GM12872 (cell line): ENCODE measurements around the gene PKD2L1.

Experiments used
- TF ChIP-seq, protein P1 (sequence below): IDR thresholded peaks from 3 replicates; pipeline ENCODE4 v1.5.1; 2011; ENCODE audit warnings: low read depth, mild to moderate bottlenecking, low read length, moderate library complexity; ENCODE audit not compliant: insufficient read depth

The PKD2L1 gene

DNA sequence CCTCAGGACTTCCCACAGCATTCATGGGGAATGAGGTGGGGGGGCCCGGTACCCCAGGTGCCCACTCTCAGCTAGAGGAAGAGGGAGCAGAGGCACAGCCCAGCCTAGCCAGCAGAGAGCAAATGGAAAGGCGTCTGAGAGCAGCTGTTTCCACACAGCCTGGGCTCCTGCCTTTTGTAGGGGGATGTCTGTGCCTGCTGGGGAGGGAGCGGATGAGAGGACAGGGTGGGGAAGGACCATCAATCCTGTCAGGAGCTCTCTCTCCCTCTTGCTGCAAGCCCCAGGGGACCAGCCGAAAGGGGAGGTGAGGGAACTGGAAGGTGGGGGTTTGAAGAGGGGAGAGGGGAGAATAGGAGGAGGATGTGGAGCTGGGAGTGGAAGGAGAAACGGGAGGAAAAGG, at the start of gene PKD2L1:
PKD2L1 (minus strand) TSS at position 150 of the 400 bp plus-strand sequence; CDS start at position 25, 125 bp downstream.
- TF ChIP-seq, protein P1, sequence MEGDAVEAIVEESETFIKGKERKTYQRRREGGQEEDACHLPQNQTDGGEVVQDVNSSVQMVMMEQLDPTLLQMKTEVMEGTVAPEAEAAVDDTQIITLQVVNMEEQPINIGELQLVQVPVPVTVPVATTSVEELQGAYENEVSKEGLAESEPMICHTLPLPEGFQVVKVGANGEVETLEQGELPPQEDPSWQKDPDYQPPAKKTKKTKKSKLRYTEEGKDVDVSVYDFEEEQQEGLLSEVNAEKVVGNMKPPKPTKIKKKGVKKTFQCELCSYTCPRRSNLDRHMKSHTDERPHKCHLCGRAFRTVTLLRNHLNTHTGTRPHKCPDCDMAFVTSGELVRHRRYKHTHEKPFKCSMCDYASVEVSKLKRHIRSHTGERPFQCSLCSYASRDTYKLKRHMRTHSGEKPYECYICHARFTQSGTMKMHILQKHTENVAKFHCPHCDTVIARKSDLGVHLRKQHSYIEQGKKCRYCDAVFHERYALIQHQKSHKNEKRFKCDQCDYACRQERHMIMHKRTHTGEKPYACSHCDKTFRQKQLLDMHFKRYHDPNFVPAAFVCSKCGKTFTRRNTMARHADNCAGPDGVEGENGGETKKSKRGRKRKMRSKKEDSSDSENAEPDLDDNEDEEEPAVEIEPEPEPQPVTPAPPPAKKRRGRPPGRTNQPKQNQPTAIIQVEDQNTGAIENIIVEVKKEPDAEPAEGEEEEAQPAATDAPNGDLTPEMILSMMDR = no peak

DNA sequence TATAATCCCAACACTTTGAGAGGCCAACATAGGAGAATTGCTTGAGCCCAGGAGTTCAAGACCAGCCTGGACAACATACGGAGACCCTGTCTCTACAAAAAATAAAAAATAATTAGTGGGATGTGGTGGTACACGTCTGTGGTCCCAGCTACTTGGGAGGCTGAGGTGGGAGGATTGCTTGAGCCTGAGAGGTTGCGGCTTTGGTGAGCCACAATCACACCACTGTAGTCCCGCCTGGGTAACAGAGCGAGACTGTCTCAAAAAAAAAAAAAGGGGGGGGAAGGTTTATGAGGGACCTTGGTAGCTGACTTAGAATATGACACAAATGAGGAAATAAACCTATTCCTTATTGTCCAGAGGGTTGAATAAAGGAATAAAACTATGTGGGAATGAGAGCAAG, 47.8 kb upstream of the PKD2L1 start:
- TF ChIP-seq, protein P1 = no peak

DNA sequence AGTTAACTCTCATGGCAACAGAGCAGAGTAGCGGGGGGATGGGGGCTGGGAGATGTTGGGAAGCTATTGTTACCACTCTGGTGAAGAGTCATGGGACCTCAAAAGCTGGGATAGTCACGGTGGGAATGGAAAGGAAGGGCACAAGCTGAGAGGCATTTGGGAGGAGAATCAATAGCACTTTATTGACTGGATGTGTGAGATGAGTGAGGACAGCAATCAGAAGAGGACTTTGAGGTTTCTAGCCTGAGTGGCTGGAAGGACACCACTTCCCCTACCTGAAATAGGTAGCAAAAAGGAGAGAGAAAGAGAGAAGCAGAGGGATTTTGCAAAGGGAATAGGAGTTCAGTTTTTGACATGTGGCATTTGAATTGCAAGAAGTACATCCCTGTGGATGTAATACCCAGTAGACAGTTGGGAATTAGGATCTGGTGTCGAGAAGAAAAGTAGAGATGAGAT, 44.2 kb upstream of the PKD2L1 start:
- TF ChIP-seq, protein P1 = no peak

DNA sequence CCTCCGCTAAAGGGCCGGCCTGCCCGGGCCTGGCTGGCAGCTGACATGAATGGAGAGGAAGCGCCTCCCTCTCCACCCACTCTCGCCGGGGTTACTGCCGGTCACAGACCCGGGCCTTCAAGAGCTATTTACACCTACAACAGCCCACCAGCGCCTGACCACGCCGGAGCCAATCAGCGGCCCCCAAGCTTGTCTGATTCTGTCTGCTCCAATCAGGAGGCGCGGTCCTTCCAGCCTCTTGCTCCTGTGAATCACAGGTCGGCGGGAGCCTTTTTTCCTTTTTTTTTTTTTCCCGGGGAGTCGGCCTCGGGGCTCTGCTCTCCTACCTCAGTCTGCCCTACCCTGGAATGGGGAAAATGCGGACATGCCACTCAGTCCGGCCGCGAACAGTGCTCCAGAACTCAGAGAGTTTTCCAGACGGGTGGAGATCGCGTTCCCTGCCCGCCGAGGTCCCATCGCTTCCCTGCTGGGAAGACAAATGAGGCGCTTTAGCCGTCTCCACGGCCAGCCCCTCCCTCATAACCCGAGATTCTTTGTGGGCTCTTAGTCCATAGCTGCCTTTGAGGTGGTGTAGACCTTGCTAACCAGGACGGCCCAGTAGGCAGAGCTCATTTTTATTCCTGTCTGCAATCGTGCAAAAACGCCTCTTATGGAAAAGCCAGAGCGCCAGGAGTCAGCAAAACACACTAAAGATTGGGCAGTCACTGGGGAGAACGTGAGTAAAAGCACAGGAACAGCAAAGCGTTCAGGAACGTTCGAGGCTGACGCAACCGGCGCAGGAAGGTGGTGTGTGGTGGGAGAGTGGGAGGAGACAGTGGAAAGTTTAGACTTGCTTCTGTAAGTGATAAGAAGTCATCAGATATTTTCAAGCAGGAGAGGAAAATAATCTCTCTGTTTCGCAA, 43.5 kb upstream of the PKD2L1 start:
- TF ChIP-seq, protein P1 = no peak

DNA sequence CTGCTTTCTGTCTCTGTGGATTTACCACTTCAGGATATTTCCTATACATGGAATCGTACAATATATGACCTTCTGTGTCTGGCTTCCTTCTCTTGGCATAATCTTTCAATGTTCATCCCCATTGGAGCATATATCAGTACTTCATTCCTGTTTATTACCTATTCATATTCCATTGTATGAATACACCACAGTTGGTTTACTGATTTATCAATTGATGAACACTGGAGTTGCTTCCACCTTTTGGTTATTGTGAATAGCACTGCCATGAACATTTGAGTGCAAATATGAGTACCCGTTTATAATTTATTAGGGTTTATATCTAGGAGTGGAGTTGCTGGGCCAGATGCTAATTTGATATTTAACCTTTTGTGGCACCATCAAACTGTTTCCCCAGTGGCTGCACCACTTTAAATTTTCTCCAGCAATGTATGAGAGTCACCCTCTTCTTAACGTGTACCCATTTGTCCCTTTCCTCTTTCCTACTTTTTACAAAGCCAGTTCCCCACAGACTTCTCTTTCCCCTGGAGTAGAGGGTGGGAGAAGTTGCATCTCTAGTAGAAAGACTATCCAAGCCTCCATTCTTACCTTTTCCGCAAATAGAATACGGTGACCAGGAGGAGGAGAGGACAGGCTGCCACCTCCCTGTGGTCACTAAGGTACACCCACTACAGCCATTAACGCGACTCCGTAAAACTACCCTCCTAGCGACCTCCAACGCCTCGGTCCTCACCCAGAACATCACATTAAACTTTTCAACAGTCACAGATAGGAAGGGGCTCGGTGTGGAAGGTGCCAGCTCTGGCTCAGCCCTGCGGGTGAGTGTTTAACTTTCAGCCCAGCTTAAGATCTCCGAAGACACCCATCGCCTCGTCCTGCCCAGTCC, 42.6 kb upstream of the PKD2L1 start:
- TF ChIP-seq, protein P1 = no peak

DNA sequence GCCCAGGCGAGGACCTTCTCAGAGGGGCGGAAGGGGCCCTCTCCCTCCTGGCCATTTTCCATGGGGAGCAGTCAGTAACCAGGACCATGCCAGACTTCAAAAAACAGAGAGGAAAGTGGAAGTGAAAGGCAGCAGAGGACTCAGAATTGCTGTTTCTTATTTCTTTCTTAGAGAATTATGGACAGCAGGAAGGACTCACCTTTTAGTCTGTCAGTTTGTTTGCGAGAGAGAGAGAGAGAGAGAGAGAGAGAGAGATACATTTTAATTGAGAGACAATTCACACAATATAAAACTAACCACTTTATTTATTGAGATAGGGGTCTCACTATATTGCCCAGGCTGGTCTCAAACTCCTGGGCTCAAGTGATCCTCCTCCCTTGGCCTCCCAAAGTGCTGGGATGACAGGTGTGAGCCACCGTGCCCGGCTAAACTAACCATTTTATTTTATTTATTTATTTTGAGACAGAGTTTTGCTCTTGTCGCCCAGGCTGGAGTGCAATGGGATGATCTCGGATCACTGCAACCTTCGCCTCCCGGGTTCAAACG, 41.5 kb upstream of the PKD2L1 start:
- TF ChIP-seq, protein P1 = no peak
